Upper lobe of left lung (tissue), 6 donors: ENCODE results near the gene MPZL1. TPM values are rescaled to one million over a fixed set of nuclear protein-coding genes. Genes with fewer than 3 reads are reported as not detected.

Experiments used
- ATAC-seq, 2 donors: fragments of 200-7000 bp; cut with Tn5 transposase; one replicate each; pipeline ENCODE4 v1.9.1; 2022; ENCODE audit warnings: mild to moderate bottlenecking in 2 of 2, moderate library complexity in 2 of 2; ENCODE audit not compliant: low FRiP score in 2 of 2
- DNase-seq, 2 donors: peaks; one replicate each; pipeline ENCODE4 v3.0.0-alpha.2; 2019 to 2020
- H3K27ac ChIP-seq, 4 donors: fragments of 200-600 bp; sonication (generic); one replicate each; pipeline ENCODE4 v1.5.1; 2016 to 2019
- H3K27me3 ChIP-seq, 4 donors: fragments of 200-600 bp; sonication (generic); one replicate each; pipeline ENCODE4 v1.5.1; 2017 to 2019
- H3K36me3 ChIP-seq, 4 donors: fragments of 200-600 bp; sonication (generic); one replicate each; pipeline ENCODE4 v1.5.1; 2016 to 2019
- H3K4me1 ChIP-seq, 4 donors: fragments of 200-600 bp; sonication (generic); one replicate each; pipeline ENCODE4 v1.5.1; 2018 to 2019
- H3K4me3 ChIP-seq, 4 donors: fragments of 200-600 bp; sonication (generic); one replicate each; pipeline ENCODE4 v1.5.1; 2017 to 2019; ENCODE audit warnings: mild to moderate bottlenecking in 2 of 4, moderate library complexity in 1 of 4
- H3K9me3 ChIP-seq, 4 donors: fragments of 200-600 bp; sonication (generic); one replicate each; pipeline ENCODE4 v1.5.1; 2018 to 2019
- EP300 ChIP-seq, 4 donors: sonication (generic); formaldehyde crosslinking; IDR thresholded peaks; one replicate each; pipeline ENCODE4 v1.5.1; 2017; ENCODE audit warnings: antibody characterized with exemption in 4 of 4, control low read depth in 2 of 4
- POLR2A ChIP-seq, 4 donors: fragments of 450-650 bp; IDR thresholded peaks; one replicate each; pipeline ENCODE4 v1.5.1; 2016 to 2017; ENCODE audit warnings: antibody characterized with exemption in 4 of 4, mild to moderate bottlenecking in 2 of 4
- POLR2AphosphoS5 ChIP-seq, 2 donors: sonication (generic); formaldehyde crosslinking; IDR thresholded peaks; one replicate each; pipeline ENCODE4 v1.5.1; 2017; ENCODE audit warnings: antibody characterized with exemption in 2 of 2
- WGBS, 2 donors: methylation state at CpG; one replicate each; pipeline ENCODE4 v1.1.5; 2017 to 2018; 5-methylcytosine and 5-hydroxymethylcytosine counted together
- total RNA-seq, 6 donors: library from RNA; depleted of rRNA in 4 of 6; stranded (reverse); fragments of >200 nt in 4 of 6; gene quantifications; one replicate each; pipeline versions ENCODE4 v1.1.0 to v1.2.1, GENCODE V29; 2016 to 2021
- TF ChIP-seq, protein P1 (sequence below), 6 experiments: fragments of 450-650 bp in 4 of 6; fragments of 200-600 bp in 2 of 6; sonication (generic) in 2 of 6; IDR thresholded peaks; one replicate each; pipeline ENCODE4 v1.5.1; 2016 to 2019; ENCODE audit warnings: antibody characterized with exemption in 6 of 6
- donor health status: DM: no; HTN: no; CAD: no; lungs with moderate emphysema.
- donor health status: DM: no; HTN: yes; CAD: no; lungs with severe emphysema.

MPZL1 gene
- total RNA-seq, 6 donors from 2014 or later, result 28.3 to 80.6 (median 65.4) TPM

DNA sequence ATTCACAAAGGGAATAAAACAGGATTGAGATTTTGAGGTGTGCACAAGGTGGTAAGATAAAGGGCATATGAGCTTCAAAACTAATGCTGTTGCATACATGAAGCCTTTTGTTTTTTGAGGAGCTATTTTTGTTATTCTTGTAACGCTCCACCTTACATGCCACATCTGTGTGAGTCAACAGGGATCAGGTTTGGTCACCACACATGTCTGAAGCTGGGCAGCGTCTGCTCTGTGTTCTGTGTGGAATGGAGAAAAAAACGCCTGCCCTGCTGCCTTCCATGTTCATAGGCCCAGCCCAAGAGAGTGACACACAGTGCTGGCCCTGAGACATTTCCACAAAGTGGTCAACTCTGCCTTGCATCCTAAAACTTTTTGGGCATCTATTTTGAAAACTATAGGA is 67.7 kb downstream of the MPZL1 start:
- Histone ChIP-seq H3K36me3 (peaks cover 0 to 26% (median 17%) of the 10 kb centered on the region in 4 donors), H3K9me3 (no peaks in the 10 kb centered on the region), H3K27ac (no peak overlapping the region), H3K4me1 (no peaks in the 10 kb centered on the region), H3K4me3 (no peak overlapping the region), H3K27me3 (no peaks in the 10 kb centered on the region)
- ATAC-seq, result no peak
- DNase-seq, result no peak
- TF ChIP-seq EP300 (IDR thresholded peaks at IDR 0.05), result no peak
- TF ChIP-seq, protein P1, sequence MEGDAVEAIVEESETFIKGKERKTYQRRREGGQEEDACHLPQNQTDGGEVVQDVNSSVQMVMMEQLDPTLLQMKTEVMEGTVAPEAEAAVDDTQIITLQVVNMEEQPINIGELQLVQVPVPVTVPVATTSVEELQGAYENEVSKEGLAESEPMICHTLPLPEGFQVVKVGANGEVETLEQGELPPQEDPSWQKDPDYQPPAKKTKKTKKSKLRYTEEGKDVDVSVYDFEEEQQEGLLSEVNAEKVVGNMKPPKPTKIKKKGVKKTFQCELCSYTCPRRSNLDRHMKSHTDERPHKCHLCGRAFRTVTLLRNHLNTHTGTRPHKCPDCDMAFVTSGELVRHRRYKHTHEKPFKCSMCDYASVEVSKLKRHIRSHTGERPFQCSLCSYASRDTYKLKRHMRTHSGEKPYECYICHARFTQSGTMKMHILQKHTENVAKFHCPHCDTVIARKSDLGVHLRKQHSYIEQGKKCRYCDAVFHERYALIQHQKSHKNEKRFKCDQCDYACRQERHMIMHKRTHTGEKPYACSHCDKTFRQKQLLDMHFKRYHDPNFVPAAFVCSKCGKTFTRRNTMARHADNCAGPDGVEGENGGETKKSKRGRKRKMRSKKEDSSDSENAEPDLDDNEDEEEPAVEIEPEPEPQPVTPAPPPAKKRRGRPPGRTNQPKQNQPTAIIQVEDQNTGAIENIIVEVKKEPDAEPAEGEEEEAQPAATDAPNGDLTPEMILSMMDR (IDR thresholded peaks at IDR 0.05), result no peak
- no peak for TF ChIP-seq POLR2A (IDR thresholded peaks at IDR 0.05)
- no peak for TF ChIP-seq POLR2AphosphoS5 (IDR thresholded peaks at IDR 0.05)
- WGBS, 2 donors, result 87 to 91% methylated on average over 3 of the region's 3 CpGs

DNA sequence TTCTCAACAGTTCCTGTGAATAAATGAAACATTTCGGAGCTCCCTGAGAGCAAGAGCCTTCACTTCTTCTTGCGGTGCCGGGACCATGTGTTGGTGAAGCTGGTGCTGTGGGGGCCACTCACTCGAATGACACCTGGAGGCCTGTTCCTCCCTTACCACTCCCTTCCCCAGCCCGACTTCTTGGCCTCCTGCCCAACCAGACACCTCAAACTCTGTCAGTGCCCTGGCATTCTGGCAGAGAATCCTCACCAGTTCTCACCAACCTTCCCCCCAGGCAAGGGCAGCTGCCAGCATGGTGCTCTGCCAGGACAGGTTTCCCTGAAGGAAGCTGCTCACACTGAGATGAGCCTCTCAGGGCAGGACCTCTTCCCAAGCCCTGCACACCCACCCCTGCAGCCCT is 68.3 kb downstream of the MPZL1 start:
- 87 to 94% methylated on average over 5 of the region's 5 CpGs for WGBS, 2 donors
- ATAC-seq (no peak), DNase-seq (no peak)
- TF ChIP-seq, protein P1 (IDR thresholded peaks at IDR 0.05), result no peak
- Histone ChIP-seq H3K4me3 (no peak overlapping the region), H3K36me3 (peaks cover 0 to 26% (median 17%) of the 10 kb centered on the region in 4 donors), H3K4me1 (no peaks in the 10 kb centered on the region), H3K9me3 (no peaks in the 10 kb centered on the region), H3K27me3 (no peaks in the 10 kb centered on the region), H3K27ac (no peak overlapping the region)

DNA sequence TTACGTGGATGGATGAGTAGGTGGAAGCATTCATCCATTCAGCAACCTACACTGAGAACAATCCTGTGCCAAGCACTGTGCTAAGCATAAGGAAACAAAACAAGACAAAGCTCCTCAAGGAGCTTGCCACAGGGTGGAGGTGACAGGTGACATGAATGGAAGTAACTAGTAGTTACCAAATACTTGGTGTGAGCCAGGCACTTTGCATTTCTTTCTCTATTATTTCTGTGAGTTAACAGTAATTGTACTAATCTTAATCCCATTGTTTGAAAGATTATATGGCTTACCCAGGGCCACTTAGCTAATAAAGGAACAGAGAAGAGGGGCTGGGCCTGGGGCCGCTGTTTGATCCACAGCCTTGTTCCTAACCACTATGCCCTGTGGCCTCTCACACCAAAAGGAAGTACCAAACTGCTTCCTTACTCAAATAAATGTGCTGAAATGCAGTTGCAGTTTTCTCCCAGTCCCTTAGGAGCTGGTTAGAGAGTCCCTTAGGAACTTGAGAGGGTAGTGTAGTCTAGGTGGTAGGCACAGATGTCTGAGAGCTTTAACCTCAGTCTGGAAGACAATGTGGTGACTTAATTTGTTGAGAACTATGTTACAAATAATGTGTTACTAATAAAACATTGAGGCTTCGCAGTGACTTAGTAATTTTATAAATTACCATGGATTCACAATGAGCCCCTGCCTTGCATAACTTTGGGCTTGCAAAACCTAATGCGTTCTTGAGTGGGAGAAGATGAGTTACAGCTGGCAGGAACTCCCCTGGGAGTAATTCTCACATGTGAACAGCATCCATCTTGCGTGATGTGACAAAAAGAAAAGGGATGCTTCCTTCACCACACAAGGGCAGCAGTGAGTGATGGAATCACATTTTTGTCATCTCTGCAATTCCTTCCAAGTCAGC is 69.8 kb downstream of the MPZL1 start:
- no peaks in the 10 kb centered on the region for H3K27me3 ChIP-seq
- H3K27ac ChIP-seq, result peak overlapping the region in 2 of 4 donors; percentile 7 to 49
- H3K36me3 ChIP-seq, result peaks cover 0 to 26% (median 17%) of the 10 kb centered on the region in 4 donors
- H3K4me1 ChIP-seq, result peaks cover 9 to 14% (median 11%) of the 10 kb centered on the region in 4 donors
- ATAC-seq, result peak; percentile 22 to 80
- no peak for DNase-seq
- no peak for TF ChIP-seq POLR2A (IDR thresholded peaks at IDR 0.05)
- peak in 2 of 4 donors; percentile 20 to 35 for TF ChIP-seq EP300 (IDR thresholded peaks at IDR 0.05)
- TF ChIP-seq, protein P1 (IDR thresholded peaks at IDR 0.05), result no peak
- TF ChIP-seq POLR2AphosphoS5 (IDR thresholded peaks at IDR 0.05), result peak; percentile 67 to 86
- 67 to 73% methylated on average over 5 of the region's 5 CpGs for WGBS, 2 donors
- H3K4me3 ChIP-seq, result no peak overlapping the region
- no peaks in the 10 kb centered on the region for H3K9me3 ChIP-seq

DNA sequence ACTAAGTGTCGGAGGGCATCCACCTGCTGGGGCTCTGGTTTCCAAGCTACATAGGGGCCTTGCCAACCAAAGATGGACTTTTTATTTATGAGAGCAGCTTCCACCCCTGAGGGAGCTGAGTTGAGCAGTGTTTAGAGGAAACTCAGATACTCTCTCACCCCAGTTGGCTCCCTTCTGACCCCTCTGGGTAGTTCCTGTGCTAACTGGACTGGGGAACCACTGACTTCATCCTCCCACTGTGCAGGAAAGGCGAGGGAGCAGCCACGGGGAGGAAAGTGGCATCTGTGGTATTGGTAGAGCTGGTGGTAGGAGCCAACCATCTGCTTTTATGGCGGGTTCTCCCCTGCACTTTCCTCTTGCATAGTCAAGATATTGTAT is 70.4 kb downstream of the MPZL1 start:
- Histone ChIP-seq H3K9me3 (no peaks in the 10 kb centered on the region), H3K36me3 (peaks cover 0 to 26% (median 17%) of the 10 kb centered on the region in 4 donors), H3K4me3 (no peak overlapping the region), H3K4me1 (peaks cover 13 to 19% (median 17%) of the 10 kb centered on the region in 4 donors), H3K27ac (no peak overlapping the region), H3K27me3 (no peaks in the 10 kb centered on the region)
- peak in 1 of 2 donors; percentile 16 for ATAC-seq
- TF ChIP-seq EP300 (IDR thresholded peaks at IDR 0.05) (no peak), POLR2AphosphoS5 (IDR thresholded peaks at IDR 0.05) (no peak), POLR2A (IDR thresholded peaks at IDR 0.05) (no peak)
- TF ChIP-seq, protein P1 (IDR thresholded peaks at IDR 0.05), result no peak
- 68 to 77% methylated on average over 4 of the region's 4 CpGs for WGBS, 2 donors
- DNase-seq, result no peak
